HepG2 (cell line): ENCODE measurements around the gene DDN. TPM values are rescaled to one million over a fixed set of nuclear protein-coding genes. Genes with fewer than 3 reads are reported as not detected.

Experiments used
- KLF12 ChIP-seq: sonication (generic); formaldehyde crosslinking; IDR thresholded peaks from 2 replicates; pipeline ENCODE4 v1.4.0; 2020; ENCODE audit warnings: missing genetic modification reagents, borderline replicate concordance
- RXRB ChIP-seq: IDR thresholded peaks from 2 replicates; pipeline ENCODE4 v1.6.1; 2016; ENCODE audit warnings: borderline replicate concordance, missing genetic modification reagents, missing compliant biosample characterization
- TOPORS ChIP-seq: sonication (generic); formaldehyde crosslinking; IDR thresholded peaks from 2 replicates; pipeline ENCODE4 v1.8.0; 2023; ENCODE audit warnings: mild to moderate bottlenecking, missing genetic modification reagents
- ZFP37 ChIP-seq: sonication (generic); formaldehyde crosslinking; IDR thresholded peaks from 2 replicates; pipeline ENCODE4 v1.4.0; 2020; ENCODE audit warnings: missing genetic modification reagents, borderline replicate concordance
- ZKSCAN1 ChIP-seq: fragments of 150-350 bp; IDR thresholded peaks from 2 replicates; pipeline ENCODE4 v1.6.1; 2014; ENCODE audit warnings: low read length
- ZNF569 ChIP-seq: sonication (generic); formaldehyde crosslinking; IDR thresholded peaks from 2 replicates; pipeline ENCODE4 v1.5.0; 2020; ENCODE audit warnings: mild to moderate bottlenecking, missing genetic modification reagents, moderate library complexity, borderline replicate concordance
- ZNF772 ChIP-seq: sonication (generic); formaldehyde crosslinking; IDR thresholded peaks from 2 replicates; pipeline ENCODE4 v1.5.0; 2020; ENCODE audit warnings: mild to moderate bottlenecking, missing genetic modification reagents
- polyA plus RNA-seq, 8 experiments: library from polyadenylated mRNA; depleted of rRNA in 3 of 8; stranded (reverse) in 7 of 8; unstranded in 1 of 8; fragments of >200 nt; fragmentation: Illumina TruSeq in 4 of 8; extraction: Trizol in 4 of 8; gene quantifications; 2 replicates each; pipeline versions ENCODE4 v1.2.1 to v1.2.3, GENCODE V29; 2011 to 2016; ENCODE audit warnings: low read depth in 4 of 8, missing spikeins in 1 of 8, mixed read lengths in 1 of 8; ENCODE audit not compliant: insufficient read depth in 1 of 8
- total RNA-seq, 5 experiments: library from RNA; depleted of rRNA; stranded (reverse); fragments of >200 nt; fragmentation: Illumina TruSeq; extraction: Trizol; gene quantifications; 2 replicates each; pipeline ENCODE4 v1.2.3, GENCODE V29; 2016; ENCODE audit warnings: low read depth in 1 of 5
- TF ChIP-seq, protein P1 (sequence below), 2 experiments: fragments of 450-650 bp in 1 of 2; sonication (generic) in 1 of 2; formaldehyde crosslinking in 1 of 2; IDR thresholded peaks; 2 replicates each; pipeline versions ENCODE4 v1.6.1 to v1.8.0; 2016 to 2022; ENCODE audit warnings: antibody characterized with exemption in 1 of 2, mild to moderate bottlenecking in 1 of 2, missing genetic modification reagents in 1 of 2
- TF ChIP-seq, protein P2 (sequence below): sonication (generic); formaldehyde crosslinking; IDR thresholded peaks from 2 replicates; pipeline ENCODE4 v1.4.0; 2020; ENCODE audit warnings: mild to moderate bottlenecking, missing genetic modification reagents
- TF ChIP-seq, protein P3 (sequence below): sonication (generic); formaldehyde crosslinking; IDR thresholded peaks from 2 replicates; pipeline ENCODE4 v1.4.0; 2020; ENCODE audit warnings: mild to moderate bottlenecking, missing genetic modification reagents, borderline replicate concordance

DDN gene
- total and polyA plus RNA-seq, 2 of the 13 experiments (the other 11 are each of a cell fraction or from before 2014, with no cell fraction given): 0.24 to 0.53 TPM

DNA sequence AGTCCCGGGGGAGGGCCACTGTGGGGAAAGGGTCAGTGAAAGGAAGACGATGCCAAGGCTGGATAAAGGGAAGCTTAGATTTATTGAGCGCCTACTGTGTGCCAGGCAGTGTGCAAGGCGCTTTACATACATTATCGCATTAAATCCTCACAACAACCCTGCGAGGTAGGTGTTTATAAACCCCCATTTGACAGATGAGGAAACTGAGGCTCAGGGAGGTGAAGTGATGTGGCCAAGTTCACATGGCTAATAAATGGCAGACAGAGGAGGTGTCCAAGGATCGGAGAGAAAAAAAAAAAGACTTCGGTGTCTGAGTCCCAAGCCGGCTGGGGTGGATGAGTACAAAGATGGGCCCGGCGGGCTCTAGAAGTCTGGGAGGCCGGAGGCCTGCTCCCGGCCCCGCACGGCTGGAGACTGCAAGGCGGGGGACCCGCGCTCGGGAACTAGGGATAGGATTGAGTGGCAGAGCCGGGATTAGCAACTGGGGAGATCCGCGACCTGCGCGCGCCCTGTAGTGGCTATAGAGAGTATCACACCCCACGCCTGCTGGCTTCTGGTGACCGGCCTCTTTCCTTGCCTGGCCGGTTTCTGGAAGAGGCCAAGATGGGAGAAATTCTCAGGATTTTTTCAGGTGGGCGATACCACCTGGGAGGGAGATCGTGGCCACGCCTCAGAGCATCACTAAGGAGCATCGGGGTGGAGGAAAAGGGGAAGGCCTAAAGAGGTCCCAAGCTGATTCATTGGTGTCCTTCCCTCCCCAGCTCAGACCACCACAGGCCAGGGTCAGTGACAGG lies 3.9 kb downstream of the DDN start (continued):
- TF ChIP-seq, protein P1, sequence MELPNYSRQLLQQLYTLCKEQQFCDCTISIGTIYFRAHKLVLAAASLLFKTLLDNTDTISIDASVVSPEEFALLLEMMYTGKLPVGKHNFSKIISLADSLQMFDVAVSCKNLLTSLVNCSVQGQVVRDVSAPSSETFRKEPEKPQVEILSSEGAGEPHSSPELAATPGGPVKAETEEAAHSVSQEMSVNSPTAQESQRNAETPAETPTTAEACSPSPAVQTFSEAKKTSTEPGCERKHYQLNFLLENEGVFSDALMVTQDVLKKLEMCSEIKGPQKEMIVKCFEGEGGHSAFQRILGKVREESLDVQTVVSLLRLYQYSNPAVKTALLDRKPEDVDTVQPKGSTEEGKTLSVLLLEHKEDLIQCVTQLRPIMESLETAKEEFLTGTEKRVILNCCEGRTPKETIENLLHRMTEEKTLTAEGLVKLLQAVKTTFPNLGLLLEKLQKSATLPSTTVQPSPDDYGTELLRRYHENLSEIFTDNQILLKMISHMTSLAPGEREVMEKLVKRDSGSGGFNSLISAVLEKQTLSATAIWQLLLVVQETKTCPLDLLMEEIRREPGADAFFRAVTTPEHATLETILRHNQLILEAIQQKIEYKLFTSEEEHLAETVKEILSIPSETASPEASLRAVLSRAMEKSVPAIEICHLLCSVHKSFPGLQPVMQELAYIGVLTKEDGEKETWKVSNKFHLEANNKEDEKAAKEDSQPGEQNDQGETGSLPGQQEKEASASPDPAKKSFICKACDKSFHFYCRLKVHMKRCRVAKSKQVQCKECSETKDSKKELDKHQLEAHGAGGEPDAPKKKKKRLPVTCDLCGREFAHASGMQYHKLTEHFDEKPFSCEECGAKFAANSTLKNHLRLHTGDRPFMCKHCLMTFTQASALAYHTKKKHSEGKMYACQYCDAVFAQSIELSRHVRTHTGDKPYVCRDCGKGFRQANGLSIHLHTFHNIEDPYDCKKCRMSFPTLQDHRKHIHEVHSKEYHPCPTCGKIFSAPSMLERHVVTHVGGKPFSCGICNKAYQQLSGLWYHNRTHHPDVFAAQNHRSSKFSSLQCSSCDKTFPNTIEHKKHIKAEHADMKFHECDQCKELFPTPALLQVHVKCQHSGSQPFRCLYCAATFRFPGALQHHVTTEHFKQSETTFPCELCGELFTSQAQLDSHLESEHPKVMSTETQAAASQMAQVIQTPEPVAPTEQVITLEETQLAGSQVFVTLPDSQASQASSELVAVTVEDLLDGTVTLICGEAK (IDR thresholded peaks at IDR 0.05): no peak
- TF ChIP-seq, protein P1 (CRISPR knock-in tag; IDR thresholded peaks at IDR 0.05): no peak
- no peak for TF ChIP-seq RXRB (CRISPR knock-in tag)
- TF ChIP-seq KLF12 (CRISPR knock-in tag): no peak
- TF ChIP-seq, protein P2, sequence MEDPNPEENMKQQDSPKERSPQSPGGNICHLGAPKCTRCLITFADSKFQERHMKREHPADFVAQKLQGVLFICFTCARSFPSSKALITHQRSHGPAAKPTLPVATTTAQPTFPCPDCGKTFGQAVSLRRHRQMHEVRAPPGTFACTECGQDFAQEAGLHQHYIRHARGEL (CRISPR knock-in tag): no peak
- TF ChIP-seq ZKSCAN1: peak; percentile 81
- TF ChIP-seq ZNF772: no peak
- no peak for TF ChIP-seq ZFP37 (CRISPR knock-in tag)
- TF ChIP-seq, protein P3, sequence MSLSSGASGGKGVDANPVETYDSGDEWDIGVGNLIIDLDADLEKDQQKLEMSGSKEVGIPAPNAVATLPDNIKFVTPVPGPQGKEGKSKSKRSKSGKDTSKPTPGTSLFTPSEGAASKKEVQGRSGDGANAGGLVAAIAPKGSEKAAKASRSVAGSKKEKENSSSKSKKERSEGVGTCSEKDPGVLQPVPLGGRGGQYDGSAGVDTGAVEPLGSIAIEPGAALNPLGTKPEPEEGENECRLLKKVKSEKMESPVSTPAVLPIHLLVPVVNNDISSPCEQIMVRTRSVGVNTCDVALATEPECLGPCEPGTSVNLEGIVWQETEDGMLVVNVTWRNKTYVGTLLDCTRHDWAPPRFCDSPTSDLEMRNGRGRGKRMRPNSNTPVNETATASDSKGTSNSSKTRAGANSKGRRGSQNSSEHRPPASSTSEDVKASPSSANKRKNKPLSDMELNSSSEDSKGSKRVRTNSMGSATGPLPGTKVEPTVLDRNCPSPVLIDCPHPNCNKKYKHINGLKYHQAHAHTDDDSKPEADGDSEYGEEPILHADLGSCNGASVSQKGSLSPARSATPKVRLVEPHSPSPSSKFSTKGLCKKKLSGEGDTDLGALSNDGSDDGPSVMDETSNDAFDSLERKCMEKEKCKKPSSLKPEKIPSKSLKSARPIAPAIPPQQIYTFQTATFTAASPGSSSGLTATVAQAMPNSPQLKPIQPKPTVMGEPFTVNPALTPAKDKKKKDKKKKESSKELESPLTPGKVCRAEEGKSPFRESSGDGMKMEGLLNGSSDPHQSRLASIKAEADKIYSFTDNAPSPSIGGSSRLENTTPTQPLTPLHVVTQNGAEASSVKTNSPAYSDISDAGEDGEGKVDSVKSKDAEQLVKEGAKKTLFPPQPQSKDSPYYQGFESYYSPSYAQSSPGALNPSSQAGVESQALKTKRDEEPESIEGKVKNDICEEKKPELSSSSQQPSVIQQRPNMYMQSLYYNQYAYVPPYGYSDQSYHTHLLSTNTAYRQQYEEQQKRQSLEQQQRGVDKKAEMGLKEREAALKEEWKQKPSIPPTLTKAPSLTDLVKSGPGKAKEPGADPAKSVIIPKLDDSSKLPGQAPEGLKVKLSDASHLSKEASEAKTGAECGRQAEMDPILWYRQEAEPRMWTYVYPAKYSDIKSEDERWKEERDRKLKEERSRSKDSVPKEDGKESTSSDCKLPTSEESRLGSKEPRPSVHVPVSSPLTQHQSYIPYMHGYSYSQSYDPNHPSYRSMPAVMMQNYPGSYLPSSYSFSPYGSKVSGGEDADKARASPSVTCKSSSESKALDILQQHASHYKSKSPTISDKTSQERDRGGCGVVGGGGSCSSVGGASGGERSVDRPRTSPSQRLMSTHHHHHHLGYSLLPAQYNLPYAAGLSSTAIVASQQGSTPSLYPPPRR: no peak
- TF ChIP-seq ZNF569 (CRISPR knock-in tag): no peak
- TF ChIP-seq TOPORS (CRISPR knock-in tag): no peak
